GM21360 (cell line): Measurements from ENCODE around the gene TRAPPC11.

ENCODE experiments used
- ATAC-seq: cut with Tn5 transposase; IDR thresholded peaks from one replicate; pipeline ENCODE4 v1.9.1; 2021; ENCODE audit warnings: mild to moderate bottlenecking, moderate library complexity; ENCODE audit not compliant: unreplicated experiment

Gene TRAPPC11

GRCh38 chr4:183755596-183755995 lies 96.5 kb downstream of the TRAPPC11 start:
- no peak for ATAC-seq

- ATAC-seq = no peak
Observed at GRCh38 chr4:183757060-183757459, 98.0 kb downstream of the TRAPPC11 start.

- no peak for ATAC-seq
Observed at GRCh38 chr4:183758061-183758757, 99.1 kb downstream of the TRAPPC11 start.

- no peak for ATAC-seq
Observed at GRCh38 chr4:183758758-183759447, 99.8 kb downstream of the TRAPPC11 start.

- ATAC-seq = no peak
Observed at GRCh38 chr4:183760326-183760725, 101.2 kb downstream of the TRAPPC11 start.
